H1 (cell line): ENCODE data around the gene AGAP1. TPM values are rescaled to one million over a fixed set of nuclear protein-coding genes. Genes with fewer than 3 reads are reported as not detected.

Experiments used
- CTCF ChIA-PET: fragments of 300-600 bp; sonication (Branson Sonifier 250); formaldehyde crosslinking; loops from one replicate; lab custom pipeline; 2021; ENCODE audit not compliant: partially characterized antibody; lab: Charles Lee
- POLR2A ChIA-PET: fragments of 300-600 bp; sonication (Branson Sonifier 250); formaldehyde crosslinking; loops from one replicate; lab custom pipeline; 2021; ENCODE audit warnings: inconsistent platforms; ENCODE audit not compliant: partially characterized antibody; lab: Charles Lee
- DNase-seq, 2 experiments: peaks; one replicate each; pipeline versions ENCODE4 v3.0.0 to v3.0.0-alpha.2; 2010 to 2022; ENCODE audit warnings: low spot score in 2 of 2, low read depth in 1 of 2, mixed read lengths in 1 of 2
- FAIRE-seq: peaks from 2 replicates; lab custom pipeline; 2011; peaks lifted over from hg19 to GRCh38; lab: Jason Lieb, UNC
- H2AFZ ChIP-seq: 2 replicates; pipeline ENCODE4 v1.8.1; 2012; ENCODE audit warnings: low read length, inconsistent platforms
- H2AK5ac ChIP-seq: 2 replicates; pipeline ENCODE4 v1.6.1; 2013; ENCODE audit warnings: low read depth, low read length
- H2BK120ac ChIP-seq: replicated peaks from 2 replicates; pipeline ENCODE3; 2013; ENCODE audit warnings: low read depth, low read length, inconsistent platforms
- H2BK12ac ChIP-seq: 2 replicates; pipeline ENCODE4 v1.6.1; 2013; ENCODE audit warnings: low read depth, low read length
- H2BK15ac ChIP-seq: 2 replicates; pipeline ENCODE4 v1.6.1; 2013; ENCODE audit warnings: low read length
- H2BK20ac ChIP-seq: 2 replicates; pipeline ENCODE4 v1.6.1; 2013; ENCODE audit warnings: low read length
- H2BK5ac ChIP-seq: 2 replicates; pipeline ENCODE4 v1.6.1; 2013; ENCODE audit warnings: low read depth, low read length
- H3K14ac ChIP-seq: 2 replicates; pipeline ENCODE4 v1.6.1; 2013; ENCODE audit warnings: inconsistent platforms; ENCODE audit not compliant: insufficient read length
- H3K18ac ChIP-seq: 2 replicates; pipeline ENCODE4 v1.6.1; 2013; ENCODE audit warnings: low read length; ENCODE audit errors: extremely low read depth
- H3K23ac ChIP-seq: 2 replicates; pipeline ENCODE4 v1.6.1; 2013; ENCODE audit warnings: inconsistent platforms; ENCODE audit not compliant: insufficient read length
- H3K23me2 ChIP-seq: 2 replicates; pipeline ENCODE4 v1.6.1; 2013; ENCODE audit warnings: low read depth, low read length
- H3K27ac ChIP-seq: 2 replicates; pipeline ENCODE4 v1.6.1; 2011; ENCODE audit warnings: low read depth, low read length, inconsistent platforms
- H3K27me3 ChIP-seq, 4 experiments: replicated peaks in 1 of 4; 1 replicate in 1 of 4; 2 replicates in 3 of 4; pipeline versions ENCODE4 v1.6.1 to v1.8.1; 2011 to 2013; ENCODE audit warnings: low read length in 3 of 4, mild to moderate bottlenecking in 3 of 4, inconsistent platforms in 2 of 4, mixed read lengths in 2 of 4, moderate library complexity in 1 of 4; ENCODE audit not compliant: control insufficient read depth in 3 of 4, insufficient read depth in 3 of 4; ENCODE audit errors: extremely low read depth in 1 of 4
- H3K36me3 ChIP-seq, 4 experiments: 2 replicates each; pipeline versions ENCODE4 v1.6.1 to v1.8.1; 2011 to 2013; ENCODE audit warnings: mild to moderate bottlenecking in 4 of 4, low read length in 3 of 4, moderate library complexity in 2 of 4, control low read depth in 1 of 4, inconsistent platforms in 1 of 4; ENCODE audit not compliant: insufficient read depth in 4 of 4, control insufficient read depth in 2 of 4
- H3K4ac ChIP-seq: replicated peaks from 2 replicates; pipeline ENCODE3; 2013; ENCODE audit warnings: low read length, low read depth, mixed read lengths, inconsistent platforms; ENCODE audit not compliant: insufficient read length
- H3K4me1 ChIP-seq, 4 experiments: replicated peaks in 1 of 4; 1 replicate in 1 of 4; 2 replicates in 3 of 4; pipeline versions ENCODE4 v1.6.1 to v1.8.1; 2011 to 2013; ENCODE audit warnings: low read length in 3 of 4, inconsistent platforms in 2 of 4, mixed read lengths in 1 of 4; ENCODE audit not compliant: insufficient read depth in 4 of 4, control insufficient read depth in 3 of 4
- H3K4me2 ChIP-seq, 2 experiments: 2 replicates each; pipeline versions ENCODE4 v1.6.1 to v1.8.1; 2011 to 2013; ENCODE audit warnings: low read depth in 2 of 2, low read length in 2 of 2, control low read depth in 1 of 2, inconsistent platforms in 1 of 2, mild to moderate bottlenecking in 1 of 2; ENCODE audit not compliant: insufficient read depth in 1 of 2
- H3K4me3 ChIP-seq, 4 experiments: fragments of 200-600, 300-600 bp in 1 of 4; sonication (generic), shearing (Covaris generic), sonication (Bioruptor Twin) in 1 of 4; 2 replicates each; pipeline versions ENCODE4 v1.5.1 to v1.8.1; 2011 to 2016; ENCODE audit warnings: low read length in 4 of 4, low read depth in 3 of 4, control low read depth in 2 of 4, inconsistent platforms in 2 of 4, mild to moderate bottlenecking in 2 of 4, mixed read lengths in 1 of 4, moderate library complexity in 1 of 4; ENCODE audit not compliant: insufficient read depth in 2 of 4; ENCODE audit errors: extremely low read depth in 1 of 4
- H3K56ac ChIP-seq: replicated peaks from 2 replicates; pipeline ENCODE3; 2013; ENCODE audit warnings: low read depth, mild to moderate bottlenecking, mixed read lengths, low read length, inconsistent platforms; ENCODE audit not compliant: insufficient read length
- H3K79me1 ChIP-seq: 2 replicates; pipeline ENCODE4 v1.6.1; 2013; ENCODE audit warnings: low read depth, low read length, control low read depth
- H3K79me2 ChIP-seq, 2 experiments: 2 replicates each; pipeline versions ENCODE4 v1.6.1 to v1.8.1; 2012 to 2013; ENCODE audit warnings: low read length in 2 of 2, mild to moderate bottlenecking in 2 of 2, inconsistent platforms in 1 of 2; ENCODE audit not compliant: insufficient read depth in 2 of 2, control insufficient read depth in 1 of 2
- H3K9ac ChIP-seq, 4 experiments: replicated peaks in 1 of 4; 1 replicate in 1 of 4; 2 replicates in 3 of 4; pipeline versions ENCODE4 v1.6.1 to v1.8.1; 2011 to 2013; ENCODE audit warnings: low read depth in 3 of 4, low read length in 3 of 4, control low read depth in 2 of 4, mild to moderate bottlenecking in 2 of 4, moderate library complexity in 2 of 4, inconsistent platforms in 1 of 4; ENCODE audit errors: extremely low read depth in 1 of 4
- H3K9me3 ChIP-seq, 2 experiments: 2 replicates each; pipeline versions ENCODE4 v1.6.1 to v1.8.1; 2012 to 2013; ENCODE audit warnings: mild to moderate bottlenecking in 2 of 2, moderate library complexity in 2 of 2, control low read depth in 1 of 2, inconsistent platforms in 1 of 2, low read depth in 1 of 2, low read length in 1 of 2, mixed read lengths in 1 of 2; ENCODE audit not compliant: insufficient read depth in 2 of 2
- H4K20me1 ChIP-seq, 2 experiments: replicated peaks in 1 of 2; 2 replicates each; pipeline versions ENCODE3 to v1.8.1; 2011 to 2013; ENCODE audit warnings: inconsistent platforms in 2 of 2, low read length in 2 of 2, mild to moderate bottlenecking in 1 of 2; ENCODE audit not compliant: insufficient read depth in 2 of 2, control insufficient read depth in 1 of 2
- H4K5ac ChIP-seq: 2 replicates; pipeline ENCODE4 v1.6.1; 2013; ENCODE audit warnings: low read length, low read depth, mixed read lengths, inconsistent platforms; ENCODE audit not compliant: insufficient read length
- H4K8ac ChIP-seq: 2 replicates; pipeline ENCODE4 v1.8.0; 2013; ENCODE audit warnings: mild to moderate bottlenecking, moderate library complexity, low read length, inconsistent platforms; ENCODE audit not compliant: insufficient read depth; ENCODE audit errors: extremely low read depth
- H4K91ac ChIP-seq: replicated peaks from 2 replicates; pipeline ENCODE3; 2013; ENCODE audit warnings: low read length, mixed read lengths, inconsistent platforms; ENCODE audit not compliant: insufficient read length
- CEBPB ChIP-seq: IDR thresholded peaks from 2 replicates; pipeline ENCODE4 v1.6.1; 2012; ENCODE audit warnings: low read depth, low read length
- HDAC6 ChIP-seq: IDR thresholded peaks from one replicate; pipeline ENCODE4 v1.7.1; 2012; ENCODE audit warnings: low read depth, mild to moderate bottlenecking, inconsistent platforms, low read length, moderate library complexity
- WGBS, 2 experiments: shearing (Covaris generic) in 1 of 2; methylation state at CpG; one replicate each; pipeline versions ENCODE4 v1.1.6 to v1.1.7; 2013 to 2015; ENCODE audit warnings: low lambda C conversion rate in 2 of 2, mixed read lengths in 2 of 2, inconsistent platforms in 1 of 2, low coverage in 1 of 2, missing lambda C conversion rate in 1 of 2; ENCODE audit not compliant: insufficient replicate concordance in 2 of 2, insufficient coverage in 1 of 2, insufficient read length in 1 of 2; ENCODE audit errors: extremely low coverage in 1 of 2, missing lambda C conversion rate in 1 of 2; 5-methylcytosine and 5-hydroxymethylcytosine counted together
- polyA plus RNA-seq, 7 experiments: library from polyadenylated mRNA; depleted of rRNA in 3 of 7; stranded (reverse) in 5 of 7; unstranded in 2 of 7; fragments of >200 nt in 5 of 7; fragments of 200-250 nt in 2 of 7; gene quantifications; 1 replicate in 5 of 7; 2 replicates in 1 of 7; 4 replicates in 1 of 7; pipeline versions ENCODE4 v1.2.1 to v1.2.3, GENCODE V29; 2011 to 2013; ENCODE audit warnings: missing spikeins in 2 of 7, mixed read lengths in 2 of 7
- total RNA-seq: library from RNA; stranded (reverse); fragmentation: NEBNext Ultra II Directional; extraction: Animal tissue kit (Norgen Biotek cat#: 25700); gene quantifications from 2 replicates; pipeline ENCODE4 v1.2.1, GENCODE V29; 2021

The AGAP1 gene
- total and polyA plus RNA-seq, 2 of the 8 experiments (the other 6 are each of a cell fraction or from before 2014, with no cell fraction given), result 18.1 to 39.4 TPM

DNA sequence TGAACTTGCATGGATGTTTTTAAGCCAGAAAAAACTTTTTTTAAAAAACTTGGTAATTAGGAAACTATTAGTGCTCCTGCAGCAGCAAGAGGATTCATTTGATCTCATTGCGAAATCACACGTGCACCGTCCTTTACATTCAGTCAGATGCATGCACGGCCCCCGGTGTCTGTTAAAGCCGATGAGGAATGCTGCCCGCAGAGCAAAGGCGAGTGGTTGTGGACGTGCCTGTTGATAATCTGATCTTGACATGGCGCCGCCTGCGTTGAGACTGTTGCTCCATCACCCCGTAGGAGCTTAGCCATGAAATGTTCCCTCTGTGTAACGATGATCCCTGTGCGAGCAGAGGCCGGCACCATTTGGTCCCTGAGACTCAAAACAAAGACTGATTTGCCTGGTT, 374.4 kb downstream of the AGAP1 start:
- Histone ChIP-seq H3K36me3 (no peaks in the 10 kb centered on the region), H3K18ac (no peak overlapping the region), H4K20me1 (peaks cover 0 to 6% of the 10 kb centered on the region in 2 experiments), H3K9ac (no peak overlapping the region), H2AK5ac (no peak overlapping the region), H3K56ac (no peak overlapping the region), H2BK5ac (no peak overlapping the region), H3K14ac (no peak overlapping the region), H3K9me3 (peaks cover 0 to 9% of the 10 kb centered on the region in 2 experiments; a peak in 2 of 4 replicates)
- TF ChIP-seq CEBPB (peak; percentile 86), HDAC6 (no peak)
- TF ChIP-seq, all 59 proteins: peak for 1
- Histone ChIP-seq H3K4me3 (no peak overlapping the region), H3K4ac (no peak overlapping the region), H3K4me2 (no peak overlapping the region), H3K27ac (no peak overlapping the region), H2BK12ac (no peak overlapping the region), H3K27me3 (no peaks in the 10 kb centered on the region), H3K79me1 (peaks cover 5% of the 10 kb centered on the region; the same call in 1 of the 2 replicates), H4K5ac (no peak overlapping the region), H2AFZ (no peak overlapping the region), H3K79me2 (no peaks in the 10 kb centered on the region; a peak in 1 of 4 replicates), H2BK20ac (no peak overlapping the region), H2BK15ac (no peak overlapping the region), H4K8ac (no peak overlapping the region), H3K23ac (no peak overlapping the region), H3K4me1 (peaks cover 0 to 26% (median 7%) of the 10 kb centered on the region in 4 experiments; a peak in 6 of 7 replicates), H2BK120ac (no peak overlapping the region), H4K91ac (no peak overlapping the region), H3K23me2 (no peaks in the 10 kb centered on the region)
- POLR2A ChIA-PET, result interaction anchor here (0.7 kb wide), 1 partner anchor 437 kb away, joined by 7 read pairs; no protein-coding TSS in a partner anchor
- FAIRE-seq, result no peak
- CTCF ChIA-PET, result no interaction called here
- DNase-seq, result no peak
- 95% methylated on average over 16 of the region's 16 CpGs; no CpG with 5 or more reads in 1 of the 2 experiments for WGBS, 2 experiments
